Jurkat, Clone E6-1 (cell line): Measurements from ENCODE around the gene USP10. TPM values are rescaled to one million over a fixed set of nuclear protein-coding genes. Genes with fewer than 3 reads are reported as not detected.

Experiments
- DNase-seq: peaks from one replicate; pipeline ENCODE4 v3.0.0-alpha.2; 2011; ENCODE audit warnings: low read depth, low spot score
- H3K4me3 ChIP-seq: 2 replicates; pipeline ENCODE4 v1.5.1; 2011; ENCODE audit warnings: mild to moderate bottlenecking, low read length, control low read depth, moderate library complexity
- polyA plus RNA-seq: library from polyadenylated mRNA; unstranded; fragments of >200 nt; gene quantifications from one replicate; pipeline ENCODE4 v1.2.1, GENCODE V29; 2012; ENCODE audit warnings: missing spikeins; ENCODE audit not compliant: insufficient read length, insufficient read depth

The USP10 gene
- 102 TPM for polyA plus RNA-seq

GRCh38 chr16:84699712-84700445 lies at the start of gene USP10:
USP10 (plus strand) TSS chr16:84700000; CDS start chr16:84700091, 91 bp downstream.
- peak within 1 kb of the TSS; percentile 88 for H3K4me3 ChIP-seq
- DNase-seq, result peak; percentile 41

GRCh38 chr16:84650062-84650991 lies 49.5 kb upstream of the USP10 start:
- no peak for DNase-seq
- no peak overlapping the region for H3K4me3 ChIP-seq

- peak; percentile 95 for DNase-seq
- H3K4me3 ChIP-seq, result no peak overlapping the region
Observed at GRCh38 chr16:84652566-84652965, 47.2 kb upstream of the USP10 start.

GRCh38 chr16:84654238-84654637 lies 45.6 kb upstream of the USP10 start:
- H3K4me3 ChIP-seq, result no peak overlapping the region
- DNase-seq, result no peak

GRCh38 chr16:84654998-84655397 lies 44.8 kb upstream of the USP10 start:
- no peak for DNase-seq
- no peak overlapping the region for H3K4me3 ChIP-seq

- H3K4me3 ChIP-seq, result no peak overlapping the region
- DNase-seq, result no peak
Observed at GRCh38 chr16:84656649-84657048, 43.2 kb upstream of the USP10 start.

- H3K4me3 ChIP-seq, result no peak overlapping the region
Observed at GRCh38 chr16:84657229-84657837, 42.5 kb upstream of the USP10 start.

GRCh38 chr16:84658690-84659089 lies 41.1 kb upstream of the USP10 start:
- no peak overlapping the region for H3K4me3 ChIP-seq

More at GRCh38 chr16:84657229-84657837, 42.5 kb upstream of the USP10 start:
- DNase-seq, result no peak

GRCh38 chr16:84659656-84660300 lies 40.0 kb upstream of the USP10 start:
- no peak overlapping the region for H3K4me3 ChIP-seq
- DNase-seq, result no peak

More at GRCh38 chr16:84658690-84659089, 41.1 kb upstream of the USP10 start:
- no peak for DNase-seq

- no peak for DNase-seq
- no peak overlapping the region for H3K4me3 ChIP-seq
Observed at GRCh38 chr16:84660973-84661372, 38.8 kb upstream of the USP10 start.

- DNase-seq, result no peak
- no peak overlapping the region for H3K4me3 ChIP-seq
Observed at GRCh38 chr16:84661418-84662060, 38.3 kb upstream of the USP10 start.

GRCh38 chr16:84662471-84662870 lies 37.3 kb upstream of the USP10 start:
- no peak for DNase-seq
- no peak overlapping the region for H3K4me3 ChIP-seq

GRCh38 chr16:84663433-84664101 lies 36.2 kb upstream of the USP10 start:
- H3K4me3 ChIP-seq, result no peak overlapping the region
- no peak for DNase-seq

- no peak for DNase-seq
- H3K4me3 ChIP-seq, result no peak overlapping the region
Observed at GRCh38 chr16:84665359-84665758, 34.4 kb upstream of the USP10 start.

- no peak overlapping the region for H3K4me3 ChIP-seq
- DNase-seq, result no peak
Observed at GRCh38 chr16:84665843-84666242, 34.0 kb upstream of the USP10 start.

GRCh38 chr16:84667600-84668309 lies 32.0 kb upstream of the USP10 start:
- H3K4me3 ChIP-seq, result no peak overlapping the region
- no peak for DNase-seq

GRCh38 chr16:84670063-84670462 lies 29.7 kb upstream of the USP10 start:
- no peak overlapping the region for H3K4me3 ChIP-seq
- DNase-seq, result no peak
